ENCODE results near the gene SLC11A1.

- no peak for TF ChIP-seq CTCF (IDR thresholded peaks at IDR 0.05)
- TF ChIP-seq POLR2A (IDR thresholded peaks at IDR 0.05), result no peak
Measured at GRCh38 chr2:218437969-218438368, 55.9 kb downstream of the SLC11A1 start.
